HepG2 (cell line): Measurements from ENCODE around the gene PLAAT3. TPM values are rescaled to one million over a fixed set of nuclear protein-coding genes. Genes with fewer than 3 reads are reported as not detected.

Source experiments
- ATAC-seq: fragments of 200-7000 bp; cut with Tn5 transposase; 3 replicates; pipeline ENCODE4 v1.9.1; 2020; ENCODE audit warnings: mild to moderate bottlenecking, moderate library complexity
- BruUV-seq: library from RNA; stranded (reverse); fragments of 400-500 nt; replicated peaks from 2 replicates; lab custom pipeline; 2021; lab: Mats Ljungman, UMichigan
- CTCF ChIA-PET: fragments of 300-600 bp; formaldehyde crosslinking; extraction: SDS; loops from one replicate; lab custom pipeline; 2021; ENCODE audit warnings: low total read pairs, inconsistent platforms, low intra/inter-chr PET ratio; lab: Yijun Ruan, JAX
- POLR2A ChIA-PET: fragments of 350-600 bp; sonication (Branson Sonifier 250); formaldehyde crosslinking; loops from one replicate; lab custom pipeline; 2020; ENCODE audit warnings: antibody characterized with exemption, inconsistent platforms; lab: Yijun Ruan, JAX
- DNase-seq: peaks from one replicate; pipeline ENCODE4 v3.0.0-alpha.2; 2015; ENCODE audit warnings: low spot score
- FAIRE-seq: peaks from 3 replicates; lab custom pipeline; 2011; peaks lifted over from hg19 to GRCh38; lab: Jason Lieb, UNC
- H2AFZ ChIP-seq: one replicate; pipeline ENCODE4 v1.6.1; 2011; ENCODE audit warnings: low read length, inconsistent platforms
- H3K27ac ChIP-seq: fragments of 300-600 bp; 3 replicates; pipeline ENCODE4 v1.8.0; 2011; ENCODE audit warnings: mixed run types, mild to moderate bottlenecking, mixed read lengths, low read length, inconsistent platforms; ENCODE audit not compliant: insufficient read depth; ENCODE audit errors: extremely low read length
- H3K27me3 ChIP-seq, 2 experiments: fragments of 200-600 bp in 1 of 2; 2 replicates in 1 of 2; 3 replicates in 1 of 2; pipeline versions ENCODE4 v1.6.0 to v1.8.0; 2011; ENCODE audit warnings: low read length in 2 of 2, mild to moderate bottlenecking in 2 of 2, moderate library complexity in 2 of 2, inconsistent platforms in 1 of 2; ENCODE audit not compliant: insufficient read depth in 2 of 2, control insufficient read depth in 1 of 2
- H3K36me3 ChIP-seq, 2 experiments: fragments of 200-600 bp in 1 of 2; replicated peaks in 1 of 2; 2 replicates in 1 of 2; 3 replicates in 1 of 2; pipeline versions ENCODE4 v1.5.1 to v1.8.0; 2011; ENCODE audit warnings: low read length in 2 of 2, inconsistent platforms in 1 of 2; ENCODE audit not compliant: insufficient read depth in 2 of 2, control insufficient read depth in 1 of 2
- H3K4me1 ChIP-seq: 2 replicates; pipeline ENCODE4 v1.5.1; 2012; ENCODE audit warnings: low read length, inconsistent platforms; ENCODE audit not compliant: insufficient read depth
- H3K4me2 ChIP-seq: 2 replicates; pipeline ENCODE4 v1.6.0; 2011; ENCODE audit warnings: low read depth, low read length, inconsistent platforms
- H3K4me3 ChIP-seq, 3 experiments: fragments of 200-600 bp in 1 of 3; sonication (generic), shearing (Covaris generic) in 1 of 3; replicated peaks in 1 of 3; 2 replicates each; pipeline ENCODE4 v1.5.1; 2011 to 2016; ENCODE audit warnings: low read length in 3 of 3, inconsistent platforms in 2 of 3, low read depth in 2 of 3, mild to moderate bottlenecking in 2 of 3, control low read depth in 1 of 3, mixed read lengths in 1 of 3; ENCODE audit not compliant: insufficient read depth in 1 of 3
- H3K79me2 ChIP-seq: one replicate; pipeline ENCODE4 v1.6.1; 2011; ENCODE audit warnings: low read length, inconsistent platforms; ENCODE audit not compliant: insufficient read depth
- H3K9ac ChIP-seq: 2 replicates; pipeline ENCODE4 v1.6.0; 2011; ENCODE audit warnings: mild to moderate bottlenecking, low read depth, low read length, inconsistent platforms; ENCODE audit not compliant: insufficient read depth
- H3K9me3 ChIP-seq: 2 replicates; pipeline ENCODE4 v1.5.1; 2012; ENCODE audit warnings: mild to moderate bottlenecking, low read length
- H4K20me1 ChIP-seq: 2 replicates; pipeline ENCODE4 v1.6.0; 2011; ENCODE audit warnings: inconsistent platforms, mild to moderate bottlenecking, low read length, moderate library complexity; ENCODE audit not compliant: insufficient read depth
- DDIT3 ChIP-seq: sonication (generic); formaldehyde crosslinking; IDR thresholded peaks from 2 replicates; pipeline ENCODE4 v1.4.0; 2020; ENCODE audit warnings: mild to moderate bottlenecking, missing genetic modification reagents
- MXD3 ChIP-seq: IDR thresholded peaks from 2 replicates; pipeline ENCODE4 v1.6.1; 2016; ENCODE audit warnings: mild to moderate bottlenecking, missing biosample characterization, missing genetic modification reagents
- RAD21 ChIP-seq: fragments of 450-650 bp; formaldehyde crosslinking; IDR thresholded peaks from 2 replicates; pipeline ENCODE4 v1.5.0; 2020; ENCODE audit warnings: mild to moderate bottlenecking
- STAG1 ChIP-seq: sonication (generic); formaldehyde crosslinking; IDR thresholded peaks from 2 replicates; pipeline ENCODE4 v1.4.0; 2020; ENCODE audit warnings: missing genetic modification reagents
- ZNF850 ChIP-seq: sonication (generic); formaldehyde crosslinking; conservative IDR thresholded peaks from 2 replicates; pipeline ENCODE4 v1.9.0; 2021; ENCODE audit warnings: mild to moderate bottlenecking, missing genetic modification reagents
- ZNF883 ChIP-seq: sonication (generic); formaldehyde crosslinking; IDR thresholded peaks from 2 replicates; pipeline ENCODE4 v1.5.1; 2020; ENCODE audit warnings: mild to moderate bottlenecking, missing genetic modification reagents; ENCODE audit errors: not compliant biosample characterization
- WGBS: methylation state at CpG from one replicate; pipeline ENCODE4 v1.1.6; 2017; ENCODE audit warnings: low lambda C conversion rate; 5-methylcytosine and 5-hydroxymethylcytosine counted together
- in situ Hi-C: cut with HindIII; loops from 2 replicates; pipeline ENCODE4 v1.10.0; 2017; ENCODE audit warnings: low pct_unique_long_range_greater_than_20kb; ENCODE audit not compliant: extremely low pct_ligation_motif_present
- intact Hi-C: fragments of 100-400 bp; cut with micrococcal nuclease; formaldehyde crosslinking; loops from one replicate; pipeline ENCODE4 v1.10.0; 2022; ENCODE audit not compliant: unreplicated experiment
- polyA plus RNA-seq, 8 experiments: library from polyadenylated mRNA; depleted of rRNA in 3 of 8; stranded (reverse) in 7 of 8; unstranded in 1 of 8; fragments of >200 nt; fragmentation: Illumina TruSeq in 4 of 8; extraction: Trizol in 4 of 8; gene quantifications; 2 replicates each; pipeline versions ENCODE4 v1.2.1 to v1.2.3, GENCODE V29; 2011 to 2016; ENCODE audit warnings: low read depth in 4 of 8, missing spikeins in 1 of 8, mixed read lengths in 1 of 8; ENCODE audit not compliant: insufficient read depth in 1 of 8
- total RNA-seq, 5 experiments: library from RNA; depleted of rRNA; stranded (reverse); fragments of >200 nt; fragmentation: Illumina TruSeq; extraction: Trizol; gene quantifications; 2 replicates each; pipeline ENCODE4 v1.2.3, GENCODE V29; 2016; ENCODE audit warnings: low read depth in 1 of 5

Gene PLAAT3
- total and polyA plus RNA-seq, 2 of the 13 experiments (the other 11 are each of a cell fraction or from before 2014, with no cell fraction given), result 9.3 to 16.4 TPM

- TF ChIP-seq RAD21 (CRISPR knock-in tag) (no peak), STAG1 (CRISPR knock-in tag) (no peak), DDIT3 (CRISPR knock-in tag) (no peak), ZNF883 (CRISPR knock-in tag) (no peak)
Observed at GRCh38 chr11:63611395-63611747, 2.9 kb downstream of the PLAAT3 start (continued).

GRCh38 chr11:63610604-63611394, 3.4 kb downstream of the PLAAT3 start:
- H3K9ac ChIP-seq, result no peak overlapping the region
- no peaks in the 10 kb centered on the region for H3K36me3 ChIP-seq
- in situ Hi-C loops (no loop called here), intact Hi-C loops (no loop called here)
- 56% methylated on average over 14 of the region's 14 CpGs for WGBS
- no peak overlapping the region for H3K4me3 ChIP-seq
- no peaks in the 10 kb centered on the region for H3K9me3 ChIP-seq
- peaks cover 35% of the 10 kb centered on the region for H3K4me1 ChIP-seq
- DNase-seq (no peak), FAIRE-seq (no peak), ATAC-seq (no peak)
- no TSS peak for BruUV-seq
- H3K27ac ChIP-seq, result no peak overlapping the region
- no peak overlapping the region for H3K4me2 ChIP-seq
- POLR2A ChIA-PET, result no interaction called here
- CTCF ChIA-PET, result no interaction called here
- TF ChIP-seq MXD3 (CRISPR knock-in tag) (no peak), ZNF850 (CRISPR knock-in tag) (no peak)
- no peaks in the 10 kb centered on the region for H3K27me3 ChIP-seq
- H2AFZ ChIP-seq, result no peak overlapping the region
- no peaks in the 10 kb centered on the region for H4K20me1 ChIP-seq
- H3K79me2 ChIP-seq, result no peaks in the 10 kb centered on the region
